HepG2 (cell line): Measurements from ENCODE around the gene VPS13D. TPM values are rescaled to one million over a fixed set of nuclear protein-coding genes. Genes with fewer than 3 reads are reported as not detected.

ENCODE experiments used
- CREM ChIP-seq, 2 experiments: sonication (generic) in 1 of 2; formaldehyde crosslinking in 1 of 2; IDR thresholded peaks; 2 replicates each; pipeline versions ENCODE4 v1.4.0 to v1.6.1; 2016 to 2020; ENCODE audit warnings: antibody characterized with exemption in 1 of 2, mild to moderate bottlenecking in 1 of 2, missing genetic modification reagents in 1 of 2
- SIN3B ChIP-seq: fragments of 150-350 bp; IDR thresholded peaks from 2 replicates; pipeline ENCODE4 v1.6.1; 2014; ENCODE audit warnings: low read length
- SKI ChIP-seq: fragments of 450-650 bp; IDR thresholded peaks from one replicate; pipeline ENCODE4 v1.6.1; 2018; ENCODE audit warnings: mild to moderate bottlenecking; ENCODE audit not compliant: partially characterized antibody
- TOE1 ChIP-seq: sonication (generic); formaldehyde crosslinking; IDR thresholded peaks from 2 replicates; pipeline ENCODE4 v1.4.0; 2020; ENCODE audit warnings: mild to moderate bottlenecking, missing genetic modification reagents
- ZNF263 ChIP-seq: sonication (generic); formaldehyde crosslinking; IDR thresholded peaks from 2 replicates; pipeline ENCODE4 v1.4.0; 2020; ENCODE audit warnings: missing genetic modification reagents
- ZNF280D ChIP-seq: sonication (generic); formaldehyde crosslinking; IDR thresholded peaks from 2 replicates; pipeline ENCODE4 v1.5.1; 2020; ENCODE audit warnings: mild to moderate bottlenecking, missing genetic modification reagents
- ZNF607 ChIP-seq: sonication (generic); formaldehyde crosslinking; IDR thresholded peaks from 2 replicates; pipeline ENCODE4 v1.5.1; 2020; ENCODE audit warnings: missing genetic modification reagents, mild to moderate bottlenecking, borderline replicate concordance
- ZNF839 ChIP-seq: sonication (generic); formaldehyde crosslinking; IDR thresholded peaks from 2 replicates; pipeline ENCODE4 v1.4.0; 2020; ENCODE audit warnings: missing genetic modification reagents, mild to moderate bottlenecking, borderline replicate concordance
- polyA plus RNA-seq, 8 experiments: library from polyadenylated mRNA; depleted of rRNA in 3 of 8; stranded (reverse) in 7 of 8; unstranded in 1 of 8; fragments of >200 nt; fragmentation: Illumina TruSeq in 4 of 8; extraction: Trizol in 4 of 8; gene quantifications; 2 replicates each; pipeline versions ENCODE4 v1.2.1 to v1.2.3, GENCODE V29; 2011 to 2016; ENCODE audit warnings: low read depth in 4 of 8, missing spikeins in 1 of 8, mixed read lengths in 1 of 8; ENCODE audit not compliant: insufficient read depth in 1 of 8
- total RNA-seq, 5 experiments: library from RNA; depleted of rRNA; stranded (reverse); fragments of >200 nt; fragmentation: Illumina TruSeq; extraction: Trizol; gene quantifications; 2 replicates each; pipeline ENCODE4 v1.2.3, GENCODE V29; 2016; ENCODE audit warnings: low read depth in 1 of 5
- TF ChIP-seq, protein P1 (sequence below), 2 experiments: sonication (generic) in 1 of 2; formaldehyde crosslinking in 1 of 2; IDR thresholded peaks; 2 replicates each; pipeline versions ENCODE4 v1.4.0 to v1.6.1; 2016 to 2020; ENCODE audit warnings: borderline replicate concordance in 1 of 2, low read depth in 1 of 2, mild to moderate bottlenecking in 1 of 2, missing genetic modification reagents in 1 of 2
- TF ChIP-seq, protein P2 (sequence below): IDR thresholded peaks from 2 replicates; pipeline ENCODE4 v1.6.1; 2012; ENCODE audit warnings: inconsistent platforms

Gene VPS13D
- total and polyA plus RNA-seq, 2 of the 13 experiments (the other 11 are each of a cell fraction or from before 2014, with no cell fraction given) = 8.6 to 13.9 TPM

- TF ChIP-seq, protein P1, sequence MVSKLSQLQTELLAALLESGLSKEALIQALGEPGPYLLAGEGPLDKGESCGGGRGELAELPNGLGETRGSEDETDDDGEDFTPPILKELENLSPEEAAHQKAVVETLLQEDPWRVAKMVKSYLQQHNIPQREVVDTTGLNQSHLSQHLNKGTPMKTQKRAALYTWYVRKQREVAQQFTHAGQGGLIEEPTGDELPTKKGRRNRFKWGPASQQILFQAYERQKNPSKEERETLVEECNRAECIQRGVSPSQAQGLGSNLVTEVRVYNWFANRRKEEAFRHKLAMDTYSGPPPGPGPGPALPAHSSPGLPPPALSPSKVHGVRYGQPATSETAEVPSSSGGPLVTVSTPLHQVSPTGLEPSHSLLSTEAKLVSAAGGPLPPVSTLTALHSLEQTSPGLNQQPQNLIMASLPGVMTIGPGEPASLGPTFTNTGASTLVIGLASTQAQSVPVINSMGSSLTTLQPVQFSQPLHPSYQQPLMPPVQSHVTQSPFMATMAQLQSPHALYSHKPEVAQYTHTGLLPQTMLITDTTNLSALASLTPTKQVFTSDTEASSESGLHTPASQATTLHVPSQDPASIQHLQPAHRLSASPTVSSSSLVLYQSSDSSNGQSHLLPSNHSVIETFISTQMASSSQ (IDR thresholded peaks at IDR 0.05; ENCODE audit: low read depth) = peak; percentile 9; the same call in 1 of the 2 replicates
- TF ChIP-seq, protein P1 (CRISPR knock-in tag; IDR thresholded peaks at IDR 0.05; ENCODE audit: borderline replicate concordance) = no peak
- TF ChIP-seq ZNF280D (peak; percentile 74; the same call in 1 of the 2 replicates), ZNF839 (CRISPR knock-in tag) (no peak), TOE1 (CRISPR knock-in tag) (0 out of 2 replicates have a peak, but pooled peaks have one; percentile 23), SKI (peak; percentile 45), SIN3B (no peak), ZNF607 (no peak), ZNF263 (CRISPR knock-in tag) (0 out of 2 replicates have a peak, but pooled peaks have one; percentile 16), CREM (IDR thresholded peaks at IDR 0.05) (peak; percentile 86), CREM (CRISPR knock-in tag; IDR thresholded peaks at IDR 0.05) (no peak)
- TF ChIP-seq, protein P2, sequence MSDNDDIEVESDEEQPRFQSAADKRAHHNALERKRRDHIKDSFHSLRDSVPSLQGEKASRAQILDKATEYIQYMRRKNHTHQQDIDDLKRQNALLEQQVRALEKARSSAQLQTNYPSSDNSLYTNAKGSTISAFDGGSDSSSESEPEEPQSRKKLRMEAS = peak; percentile 63
Measured at GRCh38 chr1:12453400-12454343, 223.8 kb downstream of the VPS13D start (continued).
